ENCODE results near the gene PPP1R14D. TPM values are rescaled to one million over a fixed set of nuclear protein-coding genes. Genes with fewer than 3 reads are reported as not detected.

Gene PPP1R14D
- total RNA-seq, 1 experiment from 2014 or later, result 0.33 TPM

- peak overlapping the region; percentile 64 for H3K4me2 ChIP-seq (ENCODE audit: low read length)
- intact Hi-C loops (cut with micrococcal nuclease), result loop anchor here (1.0 to 5.0 kb wide), 4 partner anchors 38 to 161 kb away; partner anchors contain the start of gene VPS18
- TF ChIP-seq EZH2 (IDR thresholded peaks at IDR 0.05; ENCODE audit: low read length, unreplicated experiment) (no peak), CTCF (conservative IDR thresholded peaks at IDR 0.05; ENCODE audit: low read depth, low read length) (no peak), EZH2phosphoT487 (IDR thresholded peaks at IDR 0.05; ENCODE audit: borderline replicate concordance, low read length) (no peak)
Observed at GRCh38 chr15:40856746-40857145, 28.2 kb upstream of the PPP1R14D start.

GRCh38 chr15:40855706-40856234 is 27.3 kb upstream of the PPP1R14D start:
- no peaks in the 10 kb centered on the region for H3K9me3 ChIP-seq (ENCODE audit: low read length)
- H3K79me2 ChIP-seq (ENCODE audit: low read length), result peaks cover 11% of the 10 kb centered on the region
- no peak overlapping the region for H3K4me2 ChIP-seq (ENCODE audit: low read length)
- no peak overlapping the region for H3K4me3 ChIP-seq (ENCODE audit: low read length)
- H3K4me1 ChIP-seq (ENCODE audit: insufficient read depth, low read length), result peaks cover 23% of the 10 kb centered on the region
- ChIA-PET POLR2A (ENCODE audit: unreplicated experiment) (interaction anchor here (0.6 kb wide), 1 partner anchor 57 kb away, joined by 3 read pairs; no protein-coding TSS in a partner anchor), CTCF (no interaction called here)
- H3K9ac ChIP-seq (ENCODE audit: low read length), result no peak overlapping the region
- no peaks in the 10 kb centered on the region for H4K20me1 ChIP-seq (ENCODE audit: low read length)
- intact Hi-C loops (cut with micrococcal nuclease), result loop anchor here (5.0 kb wide), 1 partner anchor 162 kb away; no protein-coding TSS in a partner anchor
- BruUV-seq (replicated peaks), result no TSS peak
- peaks cover 14% of the 10 kb centered on the region for H3F3A ChIP-seq (ENCODE audit: low read length, unreplicated experiment)
- no peaks in the 10 kb centered on the region for H3K9me2 ChIP-seq (replicated peaks; ENCODE audit: low read length)
- H3K36me3 ChIP-seq (ENCODE audit: low read depth, low read length), result peaks cover 33% of the 10 kb centered on the region
- no peak overlapping the region for H2AFZ ChIP-seq (ENCODE audit: low read length)
- ATAC-seq (no peak), DNase-seq (no peak)
- H3K27me3 ChIP-seq (ENCODE audit: low read length), result no peaks in the 10 kb centered on the region
- no peak overlapping the region for H3K27ac ChIP-seq (ENCODE audit: low read length)
- TF ChIP-seq EZH2phosphoT487 (IDR thresholded peaks at IDR 0.05; ENCODE audit: borderline replicate concordance, low read length) (no peak), EZH2 (IDR thresholded peaks at IDR 0.05; ENCODE audit: low read length, unreplicated experiment) (no peak), CTCF (conservative IDR thresholded peaks at IDR 0.05; ENCODE audit: low read depth, low read length) (no peak)

More at GRCh38 chr15:40856746-40857145, 28.2 kb upstream of the PPP1R14D start:
- BruUV-seq (replicated peaks), result no TSS peak
- Histone ChIP-seq H3K4me3 (ENCODE audit: low read length) (peak overlapping the region; percentile 7), H3K4me1 (ENCODE audit: insufficient read depth, low read length) (peaks cover 30% of the 10 kb centered on the region), H3K27ac (ENCODE audit: low read length) (peak overlapping the region; percentile 94), H3K27me3 (ENCODE audit: low read length) (no peaks in the 10 kb centered on the region), H3K9me2 (replicated peaks; ENCODE audit: low read length) (no peaks in the 10 kb centered on the region), H4K20me1 (ENCODE audit: low read length) (no peaks in the 10 kb centered on the region), H3K9ac (ENCODE audit: low read length) (peak overlapping the region; percentile 64), H2AFZ (ENCODE audit: low read length) (no peak overlapping the region), H3K36me3 (ENCODE audit: low read depth, low read length) (peaks cover 29% of the 10 kb centered on the region), H3F3A (ENCODE audit: low read length, unreplicated experiment) (peaks cover 14% of the 10 kb centered on the region), H3K79me2 (ENCODE audit: low read length) (peaks cover 3% of the 10 kb centered on the region; the same call in 1 of the 2 replicates), H3K9me3 (ENCODE audit: low read length) (no peaks in the 10 kb centered on the region)
- POLR2A ChIA-PET (ENCODE audit: unreplicated experiment), result no interaction called here
- DNase-seq, result no peak
- CTCF ChIA-PET, result interaction anchor here (0.8 to 3.8 kb wide), 9 partner anchors 10 to 74 kb away, joined by 3 to 80 read pairs (median 7); partner anchors contain the start of genes RHOV, SPINT1 and VPS18
- ATAC-seq, result no peak

DNA sequence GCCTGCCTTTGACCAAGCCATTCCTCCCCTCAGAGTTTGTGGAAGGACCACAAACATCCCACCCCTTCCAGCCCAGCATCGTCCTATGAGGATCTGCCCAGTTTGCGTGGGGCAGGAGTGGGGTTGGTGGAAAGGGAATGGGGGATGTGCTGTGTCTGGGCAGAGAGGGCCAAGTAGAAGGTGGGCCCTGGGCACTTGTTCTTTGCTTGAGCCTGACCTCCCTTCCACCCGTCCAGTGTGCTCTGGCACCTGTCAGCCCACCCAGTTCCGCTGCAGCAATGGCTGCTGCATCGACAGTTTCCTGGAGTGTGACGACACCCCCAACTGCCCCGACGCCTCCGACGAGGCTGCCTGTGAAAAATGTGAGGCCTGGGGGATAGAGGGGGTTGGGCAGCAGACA is 25.7 kb upstream of the PPP1R14D start:
- no peaks in the 10 kb centered on the region for H3K9me3 ChIP-seq (ENCODE audit: low read length)
- no peak overlapping the region for H3K27ac ChIP-seq (ENCODE audit: low read length)
- H3K36me3 ChIP-seq (ENCODE audit: low read depth, low read length), result peaks cover 44% of the 10 kb centered on the region
- H4K20me1 ChIP-seq (ENCODE audit: low read length), result no peaks in the 10 kb centered on the region
- ChIA-PET POLR2A (ENCODE audit: unreplicated experiment) (no interaction called here), CTCF (no interaction called here)
- no peaks in the 10 kb centered on the region for H3K27me3 ChIP-seq (ENCODE audit: low read length)
- BruUV-seq (replicated peaks), result no TSS peak
- intact Hi-C loops (cut with micrococcal nuclease), result no loop called here
- H3F3A ChIP-seq (ENCODE audit: low read length, unreplicated experiment), result peaks cover 9% of the 10 kb centered on the region
- no peak overlapping the region for H2AFZ ChIP-seq (ENCODE audit: low read length)
- no peaks in the 10 kb centered on the region for H3K9me2 ChIP-seq (replicated peaks; ENCODE audit: low read length)
- H3K79me2 ChIP-seq (ENCODE audit: low read length), result peaks cover 26% of the 10 kb centered on the region
- H3K4me2 ChIP-seq (ENCODE audit: low read length), result no peak overlapping the region
- H3K4me3 ChIP-seq (ENCODE audit: low read length), result no peak overlapping the region
- no peak for DNase-seq
- peaks cover 23% of the 10 kb centered on the region for H3K4me1 ChIP-seq (ENCODE audit: insufficient read depth, low read length)
- H3K9ac ChIP-seq (ENCODE audit: low read length), result no peak overlapping the region
- no peak for TF ChIP-seq CTCF (conservative IDR thresholded peaks at IDR 0.05; ENCODE audit: low read depth, low read length)
- TF ChIP-seq EZH2 (IDR thresholded peaks at IDR 0.05; ENCODE audit: low read length, unreplicated experiment), result no peak
- TF ChIP-seq EZH2phosphoT487 (IDR thresholded peaks at IDR 0.05; ENCODE audit: borderline replicate concordance, low read length), result no peak
- no peak for ATAC-seq
